ENCODE measurements around the gene ANKS3.

The ANKS3 gene

GRCh38 chr16:4675864-4676786 lies 57.9 kb downstream of the ANKS3 start:
- no peak for TF ChIP-seq CTCF (IDR thresholded peaks at IDR 0.05; ENCODE audit: borderline replicate concordance, insufficient read depth, low read depth, low read length)
- no peak overlapping the region for H3K4me3 ChIP-seq (ENCODE audit: low read depth, low read length)

DNA sequence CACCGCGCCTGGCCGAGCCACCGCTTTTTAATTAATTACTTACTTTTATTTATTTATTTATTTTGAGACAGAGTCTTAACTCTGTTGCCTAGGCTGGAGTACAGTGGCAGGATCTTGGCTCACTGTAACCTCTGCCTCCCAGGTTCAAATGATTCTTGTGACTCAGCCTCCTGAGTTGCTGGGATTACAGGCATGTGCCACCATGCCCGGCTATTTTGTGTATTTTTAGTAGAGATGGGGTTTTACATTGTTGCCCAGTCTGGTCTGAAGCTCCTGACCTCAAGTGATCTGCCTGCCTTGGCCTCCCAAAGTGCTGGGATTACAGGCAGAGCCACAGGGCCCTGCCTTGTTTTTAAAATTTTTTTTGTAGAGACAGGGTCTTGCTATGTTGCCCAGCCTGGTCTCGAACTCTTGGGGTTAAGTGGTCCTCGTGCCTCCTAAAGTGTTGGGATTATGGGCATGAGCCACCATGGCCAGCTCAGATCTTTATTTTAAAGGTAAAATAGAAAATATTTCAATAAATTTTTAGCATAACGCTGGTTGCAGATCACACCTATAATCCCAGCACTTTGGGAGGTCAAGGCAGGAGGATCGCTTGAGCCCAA lies 59.0 kb downstream of the ANKS3 start:
- TF ChIP-seq CTCF (IDR thresholded peaks at IDR 0.05; ENCODE audit: borderline replicate concordance, insufficient read depth, low read depth, low read length), result no peak
- H3K4me3 ChIP-seq (ENCODE audit: low read depth, low read length), result no peak overlapping the region

DNA sequence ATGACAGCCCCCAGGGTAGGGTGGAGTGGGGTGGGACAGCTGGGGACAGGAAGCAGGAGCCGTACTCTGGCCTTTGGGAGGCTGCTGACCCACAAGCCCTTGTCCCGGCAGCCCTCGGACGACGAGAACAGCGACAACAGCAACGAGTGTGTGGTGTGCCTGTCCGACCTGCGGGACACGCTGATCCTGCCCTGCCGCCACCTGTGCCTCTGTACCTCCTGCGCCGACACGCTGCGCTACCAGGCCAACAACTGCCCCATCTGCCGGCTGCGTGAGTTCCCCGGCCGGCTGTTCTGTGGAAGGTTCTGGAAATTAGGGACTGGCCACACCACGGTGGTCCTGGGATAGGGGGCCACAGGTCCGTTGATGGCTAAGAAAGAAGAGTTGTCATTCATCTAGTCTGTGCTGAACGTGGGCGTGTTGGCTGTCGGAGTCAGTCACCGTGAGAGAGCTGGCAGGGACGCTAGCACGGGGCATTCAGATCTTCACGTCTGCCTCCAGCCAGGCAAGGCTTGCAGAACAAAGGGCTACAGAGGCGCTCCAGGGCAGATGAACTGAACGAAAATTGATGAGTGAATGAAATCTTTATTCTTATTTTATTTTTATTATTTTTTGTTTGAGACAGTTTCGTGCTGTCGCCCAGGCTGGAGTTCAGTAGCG lies 60.6 kb downstream of the ANKS3 start:
- no peak overlapping the region for H3K4me3 ChIP-seq (ENCODE audit: low read depth, low read length)
- TF ChIP-seq CTCF (IDR thresholded peaks at IDR 0.05; ENCODE audit: borderline replicate concordance, insufficient read depth, low read depth, low read length), result no peak

DNA sequence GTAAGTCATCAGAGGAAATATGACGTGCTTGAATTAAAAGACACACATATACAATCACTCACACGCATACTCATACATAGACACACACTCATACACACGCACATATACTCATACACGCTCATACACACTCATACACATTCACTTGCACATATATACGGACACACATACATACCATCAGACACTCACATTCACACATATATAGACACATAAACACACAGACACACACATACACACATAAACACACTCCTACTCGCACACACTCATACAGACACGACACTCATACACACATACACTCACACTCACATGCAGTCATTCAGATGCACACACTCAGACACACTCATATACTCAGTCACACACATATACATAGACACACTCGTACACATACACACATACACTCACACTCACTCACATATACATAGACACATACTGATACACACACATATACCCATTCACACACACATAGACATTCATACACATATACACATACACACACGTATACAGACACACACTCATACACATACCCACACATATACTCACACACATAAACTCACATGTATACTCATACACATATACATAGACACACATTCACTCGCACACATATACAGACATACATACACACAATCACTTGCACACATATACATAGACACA lies 65.6 kb downstream of the ANKS3 start:
- TF ChIP-seq CTCF (IDR thresholded peaks at IDR 0.05; ENCODE audit: borderline replicate concordance, insufficient read depth, low read depth, low read length), result no peak
- no peak overlapping the region for H3K4me3 ChIP-seq (ENCODE audit: low read depth, low read length)

GRCh38 chr16:4667203-4667963 lies 66.7 kb downstream of the ANKS3 start:
- no peak for TF ChIP-seq CTCF (IDR thresholded peaks at IDR 0.05; ENCODE audit: borderline replicate concordance, insufficient read depth, low read depth, low read length)
- no peak overlapping the region for H3K4me3 ChIP-seq (ENCODE audit: low read depth, low read length)

DNA sequence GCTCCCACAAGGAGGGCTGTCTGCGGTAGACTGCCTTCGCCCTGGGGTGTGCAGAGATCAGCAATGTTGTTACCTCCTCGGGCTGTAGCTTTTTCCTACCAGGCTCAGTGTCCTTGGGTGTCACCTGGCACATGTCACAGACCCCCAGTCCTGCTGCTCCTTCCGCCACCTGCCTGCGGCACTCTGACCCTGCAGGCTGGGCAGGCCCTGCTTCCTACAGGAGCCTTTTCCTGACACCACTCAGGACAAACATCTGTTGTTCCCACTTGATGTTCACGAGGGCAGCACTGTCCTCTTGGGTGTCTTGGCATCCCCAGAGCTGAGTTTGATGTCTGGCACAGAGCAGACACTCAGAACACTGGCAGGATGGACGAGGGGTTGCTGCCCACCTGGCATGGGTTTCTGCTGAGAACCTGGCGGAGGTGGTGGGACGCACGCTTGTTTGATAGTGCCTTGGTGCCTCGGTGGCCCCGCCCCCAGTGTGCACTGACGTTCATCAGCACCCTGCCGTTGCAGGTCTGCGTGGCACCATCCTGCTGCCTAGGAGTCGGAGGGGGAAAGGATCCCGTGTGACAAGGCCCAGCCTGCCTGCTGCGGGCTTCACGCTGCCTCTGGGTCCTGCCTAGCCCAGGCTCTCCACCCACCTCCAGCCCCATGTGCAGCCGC lies 67.4 kb downstream of the ANKS3 start:
- H3K4me3 ChIP-seq (ENCODE audit: low read depth, low read length), result no peak overlapping the region
- no peak for TF ChIP-seq CTCF (IDR thresholded peaks at IDR 0.05; ENCODE audit: borderline replicate concordance, insufficient read depth, low read depth, low read length)
